Activated CD4-positive, alpha-beta T cell treated with anti-CD3 and anti-CD28 coated beads, Interleukin-2, amount 50 U/mL, for 48 hours (primary cell): ENCODE results near the gene PRDM16.

Experiments
- DNase-seq, 2 experiments: peaks; one replicate each; pipeline ENCODE4 v3.0.0-alpha.2; 2020

PRDM16 gene

DNA sequence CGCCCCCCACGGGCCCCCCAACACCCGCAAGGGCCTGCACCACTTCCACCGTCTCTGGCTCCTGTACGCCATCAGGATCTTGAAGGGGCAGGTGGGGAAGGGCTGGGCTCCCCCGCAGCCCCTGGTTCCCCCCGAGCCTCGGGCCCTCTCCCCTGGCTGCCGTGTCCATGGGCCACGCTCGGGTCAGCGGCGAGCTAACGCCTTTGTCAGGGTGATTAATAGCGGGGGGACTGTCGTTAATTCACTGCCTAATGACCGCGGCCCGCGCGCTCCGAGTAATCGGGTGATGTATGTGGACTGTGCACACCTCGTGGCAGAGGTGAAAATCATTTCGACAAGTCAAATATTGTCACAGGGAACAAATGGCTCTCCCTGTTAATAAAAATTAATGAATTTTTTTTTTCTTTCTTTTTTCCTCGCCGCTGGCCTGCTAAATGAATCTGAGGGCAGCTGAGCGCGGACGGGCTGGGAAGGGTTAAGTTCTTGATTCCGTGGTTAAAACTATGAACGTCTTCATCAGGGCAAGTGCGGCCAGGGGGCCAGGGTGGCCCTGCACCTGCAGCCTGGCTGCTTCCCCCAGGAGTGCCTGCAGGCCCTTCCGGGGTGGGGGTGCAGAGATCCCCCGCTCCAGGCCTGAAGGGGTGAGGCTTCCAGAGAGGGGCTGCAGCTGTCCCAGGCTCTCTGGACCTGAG lies 100.8 kb downstream of the PRDM16 start:
- no peak for DNase-seq

DNA sequence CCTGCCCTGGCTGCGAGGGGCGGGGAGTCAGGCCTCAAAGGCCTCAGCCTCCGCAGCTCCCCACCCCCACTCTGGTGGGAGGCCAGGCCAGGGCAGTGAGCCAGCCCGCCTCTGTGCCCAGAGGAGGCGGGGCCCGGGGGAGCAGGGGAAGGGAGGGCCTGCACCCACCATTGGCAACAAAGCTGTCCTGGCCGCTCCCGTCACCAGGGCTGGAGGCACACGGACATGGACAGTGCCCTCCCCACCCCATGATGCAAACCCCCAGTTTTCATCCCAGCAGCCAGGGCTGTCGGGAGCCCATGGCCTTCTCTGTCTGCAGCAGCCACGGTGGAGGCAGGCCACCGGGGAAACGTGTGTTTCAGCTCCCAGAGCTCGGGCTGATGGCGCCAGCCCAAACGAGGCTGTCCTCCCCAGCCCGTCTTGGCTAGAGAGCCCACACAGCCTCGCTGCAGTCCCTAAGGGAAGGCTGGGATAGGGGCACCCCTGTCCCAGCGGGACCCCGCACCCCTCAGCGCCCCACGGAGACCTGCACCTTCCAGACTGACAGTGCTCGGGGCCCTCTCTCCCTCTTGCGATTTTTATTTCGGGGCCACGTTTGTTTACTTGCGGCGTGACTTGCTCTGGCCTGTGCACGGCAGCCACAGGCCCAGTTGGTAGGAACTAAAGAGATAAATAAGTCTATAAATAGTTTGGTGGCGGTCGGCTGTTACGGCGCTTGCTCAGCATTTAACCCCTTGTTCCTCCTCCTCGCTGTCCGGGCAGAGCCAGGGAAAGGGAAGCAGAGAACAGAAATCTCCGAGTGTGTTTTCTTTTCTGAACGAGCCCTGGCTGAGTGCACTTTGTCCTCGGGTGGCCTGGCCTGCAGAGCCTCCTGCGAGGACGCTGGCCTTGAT lies 101.8 kb downstream of the PRDM16 start:
- DNase-seq, result no peak

DNA sequence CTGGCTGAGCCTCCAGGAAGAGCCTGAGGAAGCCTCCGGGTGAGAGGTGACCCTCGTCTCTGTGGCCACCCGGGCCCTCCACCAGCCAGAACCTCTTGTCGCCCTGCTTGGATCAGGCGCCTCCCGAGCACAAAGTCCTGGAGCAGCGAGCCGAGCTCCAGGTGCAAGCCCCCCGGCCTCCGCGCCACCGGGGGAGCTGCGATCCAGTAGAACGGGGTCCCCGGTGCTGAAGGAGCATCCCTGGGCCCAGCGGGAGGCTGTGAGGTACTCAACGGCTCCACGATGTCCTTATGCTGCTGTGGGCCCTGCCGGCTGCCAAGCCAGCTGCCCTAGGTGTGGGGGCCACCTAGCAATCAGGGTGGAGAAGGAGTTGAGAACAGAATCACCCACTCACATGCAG lies 102.8 kb downstream of the PRDM16 start:
- DNase-seq, result no peak

DNA sequence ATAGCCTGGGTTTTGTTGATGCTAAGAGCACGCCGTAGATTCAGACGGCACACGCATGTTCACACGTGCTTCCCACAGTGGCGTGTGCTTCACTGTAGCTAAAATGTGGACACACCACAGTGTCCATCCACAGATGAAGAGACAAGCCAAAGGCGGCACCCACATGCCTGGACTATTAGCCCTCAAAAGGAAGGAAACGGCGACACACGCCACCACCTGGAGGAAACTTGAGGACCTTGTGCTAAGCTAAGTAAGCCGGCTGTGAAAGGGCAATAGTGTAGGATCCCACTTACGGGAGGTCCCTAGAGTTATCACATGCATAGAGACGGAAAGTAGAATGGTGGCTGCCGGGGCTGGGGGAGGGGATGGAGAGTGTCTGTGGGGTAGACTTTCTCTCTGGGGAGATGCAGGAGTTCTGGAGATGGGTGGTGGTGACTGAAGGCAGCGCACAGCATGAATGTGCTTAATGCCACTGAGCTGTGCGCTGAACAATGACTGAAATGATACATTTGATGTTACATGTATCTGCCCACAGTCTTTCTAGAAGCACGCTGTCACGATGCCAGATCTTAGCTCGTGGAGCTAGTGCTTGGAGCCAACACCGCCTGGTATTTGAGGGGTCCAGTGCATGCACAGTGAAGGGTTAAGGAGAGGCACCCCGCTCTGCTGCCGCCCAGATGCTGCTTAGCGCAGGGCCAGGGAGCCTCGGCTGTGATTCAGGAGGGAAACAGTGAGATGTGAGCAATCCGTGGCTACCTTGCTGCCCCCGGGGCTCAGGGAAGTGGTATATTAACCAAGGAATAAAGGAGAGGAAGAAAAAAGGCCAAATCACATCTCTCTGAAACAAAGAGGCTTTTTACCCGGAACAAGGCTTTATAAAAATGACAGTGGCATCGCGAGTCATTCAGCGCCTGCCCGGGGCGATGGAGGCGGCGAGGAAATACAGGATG lies 103.7 kb downstream of the PRDM16 start:
- no peak for DNase-seq

DNA sequence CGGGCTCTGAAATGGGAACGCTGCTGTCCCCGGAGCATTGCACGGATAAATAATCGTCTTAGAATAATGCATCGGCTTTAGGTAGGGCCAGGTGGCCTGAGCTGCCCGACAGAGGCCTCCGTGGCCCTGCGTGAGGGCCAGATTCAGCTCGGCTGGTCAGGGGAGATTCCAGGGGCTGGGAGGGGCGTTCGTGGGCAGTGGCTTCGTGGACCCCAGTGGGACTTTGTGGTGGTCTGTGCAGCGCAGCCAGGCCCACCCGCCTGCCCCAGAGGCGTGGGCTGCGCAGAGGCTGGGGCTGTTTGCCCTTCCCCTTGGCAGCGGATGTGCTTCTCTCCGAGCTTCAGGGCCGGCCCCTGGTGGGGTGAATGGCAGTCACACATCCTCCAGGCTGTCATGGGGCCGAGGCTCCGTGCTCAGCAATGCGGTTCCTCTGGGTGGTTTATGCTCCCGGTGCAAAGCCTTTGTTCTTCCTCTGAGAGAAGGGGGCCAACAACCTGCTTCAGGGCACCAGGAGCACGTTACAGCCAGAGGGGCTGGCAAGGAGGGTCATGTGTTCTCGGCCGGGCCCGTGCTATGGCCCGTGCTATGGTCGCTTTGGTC lies 104.5 kb downstream of the PRDM16 start:
- DNase-seq, result no peak

DNA sequence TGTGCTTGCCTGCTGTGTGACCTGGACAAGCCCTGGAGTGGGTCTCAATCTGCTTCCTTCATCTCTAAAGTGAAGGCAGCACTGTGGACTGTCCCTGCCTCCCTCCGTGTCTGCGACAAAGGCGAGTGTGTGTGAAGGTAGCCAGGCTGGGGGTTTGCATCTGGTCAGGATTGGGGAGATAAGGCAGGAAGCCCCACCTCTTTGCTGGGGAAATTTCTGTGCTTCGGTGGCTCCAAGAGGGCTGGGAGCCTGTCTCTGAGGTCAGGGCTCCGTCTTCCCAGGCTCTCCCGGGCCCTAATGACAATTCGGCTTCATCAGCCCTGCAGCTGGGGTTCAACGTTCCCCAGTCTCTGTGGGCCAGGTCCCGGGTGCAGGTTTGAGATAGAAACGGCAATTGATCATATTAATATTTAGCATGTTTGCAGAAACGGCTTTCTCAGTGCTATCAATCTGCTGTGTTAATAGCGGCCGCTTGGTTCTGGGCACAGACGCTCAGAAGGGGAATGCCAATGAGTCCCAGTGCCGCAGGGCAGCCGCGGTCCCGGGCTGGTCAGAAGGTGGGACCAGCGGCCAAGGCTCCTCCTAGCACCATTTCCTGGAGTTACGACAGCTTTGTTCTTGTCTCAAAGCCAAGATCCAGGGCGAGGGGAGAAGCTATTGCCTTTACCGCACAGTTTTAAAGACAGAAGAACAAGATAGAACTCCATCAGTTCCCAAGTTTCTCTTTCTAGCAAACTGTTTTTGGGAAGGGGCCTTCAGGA lies 105.7 kb downstream of the PRDM16 start:
- no peak for DNase-seq

DNA sequence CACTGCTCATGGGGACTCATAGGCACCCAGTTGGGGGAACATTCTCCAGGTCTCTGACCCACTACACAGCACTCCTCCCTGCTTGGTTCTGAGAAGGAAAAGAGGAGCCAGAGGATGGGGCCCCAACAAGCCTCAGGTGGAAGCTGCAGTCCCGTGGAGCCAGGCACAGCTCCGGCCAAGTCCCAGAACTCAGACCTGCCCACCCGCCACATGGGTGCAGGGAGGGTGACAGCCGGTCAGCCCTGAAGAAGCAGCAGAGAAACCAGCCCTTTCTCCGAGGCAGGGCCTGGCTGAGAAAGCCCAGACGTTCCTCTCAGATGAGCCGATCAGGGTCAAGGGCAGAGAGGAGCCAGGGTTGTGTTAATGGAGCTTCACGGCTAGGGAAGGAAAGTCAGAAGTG lies 106.5 kb downstream of the PRDM16 start:
- no peak for DNase-seq

DNA sequence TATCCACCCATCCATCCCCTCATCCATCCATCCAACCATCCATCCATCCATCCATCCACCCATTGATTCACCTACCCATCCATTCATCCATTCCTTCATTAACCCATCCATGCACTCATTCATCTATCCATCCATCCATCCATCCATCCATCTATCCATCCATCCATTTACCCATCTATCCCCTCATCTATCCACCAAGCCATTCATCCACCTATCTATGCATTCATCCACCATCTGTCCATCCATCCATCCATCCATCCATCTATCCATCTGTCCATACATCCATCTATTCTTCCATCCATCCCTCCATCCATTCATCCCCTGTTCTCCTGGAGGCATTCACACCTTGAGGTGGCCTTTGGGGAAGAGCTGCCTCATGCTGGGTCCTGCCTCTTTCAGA lies 107.0 kb downstream of the PRDM16 start:
- no peak for DNase-seq

DNA sequence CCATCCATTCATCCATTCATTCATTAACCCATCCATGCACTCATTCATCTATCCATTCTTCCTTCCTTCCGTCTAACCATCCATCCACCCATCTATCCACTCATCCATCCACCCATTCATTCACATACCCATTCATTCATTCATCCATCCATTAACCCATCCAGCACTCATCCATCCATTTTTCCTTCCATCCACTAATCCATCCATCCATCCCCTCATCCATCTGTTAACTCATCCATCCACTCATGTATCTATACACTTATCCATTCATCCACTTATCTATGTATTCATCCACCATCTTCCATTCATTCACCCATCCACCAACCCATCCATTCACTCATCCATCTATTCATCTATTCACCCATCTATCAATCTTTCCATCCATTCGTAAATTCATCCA lies 107.8 kb downstream of the PRDM16 start:
- no peak for DNase-seq

DNA sequence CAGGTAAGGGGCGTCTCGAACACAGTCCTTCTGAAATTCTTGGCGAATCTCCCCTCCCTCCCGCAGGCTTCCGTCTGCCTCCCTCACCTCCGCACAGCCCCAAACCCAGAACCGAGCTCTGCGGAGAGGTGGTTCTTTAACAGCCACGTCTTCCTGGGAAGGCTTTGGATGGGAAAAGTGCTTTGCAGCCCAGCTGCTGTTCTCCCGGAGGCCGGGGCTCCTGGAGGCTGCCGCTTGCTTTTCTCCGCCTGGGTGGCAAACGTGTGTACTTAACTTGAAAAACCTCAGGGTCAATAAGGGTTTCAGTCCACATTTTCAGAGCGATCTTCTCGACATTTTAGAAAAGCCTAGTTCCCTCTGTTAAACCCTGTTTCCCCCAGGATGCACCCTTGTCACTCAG lies 109.3 kb downstream of the PRDM16 start:
- DNase-seq, result no peak

DNA sequence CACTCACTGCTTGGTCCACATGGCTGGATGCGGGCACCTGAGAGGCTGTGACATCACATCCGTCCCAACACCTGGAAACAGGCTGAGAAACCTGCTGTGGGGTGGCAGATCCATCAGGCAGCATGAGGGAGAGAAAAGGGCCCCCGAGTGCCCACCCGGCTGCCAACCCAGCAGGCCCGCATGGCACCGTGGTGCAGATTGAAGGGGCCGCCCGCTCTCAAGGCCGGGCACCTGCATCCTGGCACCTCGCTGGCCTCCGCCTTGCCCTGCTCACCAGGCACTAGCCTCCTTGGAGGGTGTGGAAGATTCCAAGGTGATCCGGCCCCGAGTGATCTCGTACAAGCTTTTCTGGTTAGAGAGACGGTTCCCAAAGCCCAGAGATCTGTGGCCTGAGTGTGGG lies 110.5 kb downstream of the PRDM16 start:
- no peak for DNase-seq

DNA sequence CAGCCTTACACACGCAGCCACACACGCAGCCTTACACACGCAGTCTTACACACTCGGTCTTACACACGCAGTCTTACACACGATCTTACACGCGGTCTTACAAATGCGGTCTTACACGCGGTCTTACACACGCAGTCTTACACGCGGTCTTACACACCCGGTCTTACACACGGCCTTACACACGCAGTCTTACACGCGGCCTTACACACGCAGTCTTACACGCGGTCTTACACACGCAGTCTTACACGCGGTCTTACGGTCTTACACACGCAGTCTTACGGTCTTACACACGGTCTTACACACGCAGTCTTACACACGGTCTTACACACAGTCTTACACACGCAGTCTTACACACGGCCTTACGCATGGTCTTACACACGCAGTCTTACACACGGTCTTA lies 111.9 kb downstream of the PRDM16 start:
- no peak for DNase-seq

DNA sequence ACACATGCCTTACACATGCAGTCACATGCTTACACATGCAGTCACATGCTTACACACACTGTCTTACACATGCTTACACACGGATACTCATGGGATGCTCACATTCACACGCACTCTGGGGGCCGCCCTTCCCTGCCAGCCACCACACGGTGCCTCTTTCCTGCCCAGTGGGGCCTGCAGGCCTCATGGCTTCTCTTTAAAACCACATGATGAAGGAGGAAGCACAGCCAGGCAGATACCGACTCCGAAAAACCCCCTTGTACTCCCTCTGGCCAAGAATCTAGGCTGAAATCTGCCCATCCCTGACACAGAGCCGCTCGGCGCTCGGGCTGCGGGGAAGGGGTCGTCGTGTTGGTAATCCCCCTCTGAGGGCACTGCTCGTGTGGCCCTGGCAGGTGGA lies 113.0 kb downstream of the PRDM16 start:
- DNase-seq, result no peak

DNA sequence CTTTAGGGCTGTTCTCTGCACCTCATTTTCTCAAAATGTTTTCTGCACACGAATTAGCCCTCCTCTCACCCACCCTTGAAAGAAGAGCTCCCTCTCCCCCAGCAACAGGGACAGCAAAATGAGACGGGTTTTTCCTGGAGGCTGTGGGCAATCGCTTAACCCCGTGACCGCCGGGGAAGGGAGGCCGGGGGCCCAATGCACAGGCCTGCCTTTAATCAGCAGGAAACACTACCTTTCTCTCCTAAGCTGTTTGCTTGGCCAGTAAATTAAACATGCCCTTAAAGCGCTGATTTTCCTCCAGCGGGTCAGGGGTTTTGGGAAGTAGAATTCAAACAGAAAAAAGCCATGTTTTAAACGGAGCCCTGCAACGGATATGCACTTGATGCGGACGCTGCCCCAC lies 114.4 kb downstream of the PRDM16 start:
- no peak for DNase-seq

DNA sequence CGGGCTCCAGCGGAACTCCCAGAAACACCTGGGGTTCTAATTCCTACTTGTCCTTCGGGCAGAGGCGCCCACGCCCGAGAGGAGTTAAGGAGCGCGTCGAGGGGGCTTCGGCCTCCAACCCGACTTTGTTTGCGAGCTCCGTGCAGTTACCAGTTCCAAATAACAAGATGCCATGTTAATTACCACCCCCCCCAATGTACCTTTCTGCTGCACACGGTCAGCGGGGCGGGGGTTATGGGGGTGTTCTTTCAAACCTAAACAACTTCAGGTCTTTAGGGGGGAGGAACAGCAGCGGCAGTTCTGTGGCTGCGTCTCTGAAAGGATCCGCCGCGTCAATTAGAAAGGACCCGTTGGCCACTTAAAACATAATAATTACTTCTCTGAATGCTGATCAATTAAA lies 114.8 kb downstream of the PRDM16 start:
- no peak for DNase-seq

DNA sequence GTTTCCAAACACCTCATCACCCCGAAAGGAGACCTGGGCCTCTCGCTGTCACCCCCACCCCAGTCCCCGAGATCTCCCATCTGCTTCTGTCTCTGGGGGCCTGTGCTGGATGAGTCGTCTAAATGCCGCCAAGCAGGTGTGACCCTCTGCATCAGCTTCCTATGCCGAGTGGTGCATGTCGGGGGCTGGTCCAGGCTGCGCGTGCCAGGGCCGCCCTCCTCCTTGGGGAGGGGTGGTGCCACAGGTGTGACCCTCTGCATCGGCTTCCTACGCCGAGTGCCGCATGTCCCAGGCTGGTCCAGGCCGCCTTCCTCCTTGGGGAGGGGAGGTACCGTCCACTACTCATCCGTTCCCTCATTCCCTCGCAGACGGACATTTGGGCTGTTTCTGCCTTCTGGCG lies 115.7 kb downstream of the PRDM16 start:
- DNase-seq, result no peak

DNA sequence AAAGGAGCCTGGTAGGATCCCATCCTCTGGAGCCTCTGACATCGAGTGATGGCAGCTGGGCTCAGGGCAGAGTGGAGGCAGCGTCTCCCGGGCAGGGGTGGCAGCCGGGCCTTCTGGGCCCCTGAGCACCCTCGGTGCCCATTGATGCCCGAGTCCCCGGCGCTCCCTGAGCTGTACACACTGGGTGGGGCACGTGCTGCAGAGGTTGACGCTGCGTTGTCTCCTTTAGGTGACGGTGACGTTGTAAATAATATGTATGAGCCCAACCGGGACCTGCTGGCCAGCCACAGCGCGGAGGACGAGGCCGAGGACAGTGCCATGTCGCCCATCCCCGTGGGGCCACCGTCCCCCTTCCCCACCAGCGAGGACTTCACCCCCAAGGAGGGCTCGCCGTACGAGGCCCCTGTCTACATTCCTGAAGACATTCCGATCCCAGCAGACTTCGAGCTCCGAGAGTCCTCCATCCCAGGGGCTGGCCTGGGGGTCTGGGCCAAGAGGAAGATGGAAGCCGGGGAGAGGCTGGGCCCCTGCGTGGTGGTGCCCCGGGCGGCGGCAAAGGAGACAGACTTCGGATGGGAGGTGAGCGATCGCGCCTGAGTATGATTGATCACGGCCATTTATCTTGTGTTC lies 117.0 kb downstream of the PRDM16 start:
- no peak for DNase-seq

DNA sequence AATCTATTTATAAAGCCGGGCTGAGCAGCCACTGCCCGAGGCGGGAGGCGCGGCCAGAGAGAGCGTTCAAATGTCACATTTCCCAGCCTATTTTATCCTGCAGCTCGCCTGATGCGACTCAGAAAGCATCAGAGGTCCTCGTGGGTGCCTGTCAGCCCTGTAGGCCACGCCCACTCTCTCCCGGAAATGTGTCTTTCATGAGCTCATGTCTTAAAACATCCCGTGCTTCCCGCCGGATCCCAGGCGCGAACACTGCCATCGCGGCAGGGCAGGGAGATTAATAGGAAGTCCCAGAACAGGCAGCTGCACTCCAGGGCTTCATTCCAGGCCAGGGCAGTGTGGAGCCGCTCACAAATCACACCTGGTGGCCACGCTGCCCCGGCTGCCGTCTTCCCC lies 117.5 kb downstream of the PRDM16 start:
- no peak for DNase-seq

DNA sequence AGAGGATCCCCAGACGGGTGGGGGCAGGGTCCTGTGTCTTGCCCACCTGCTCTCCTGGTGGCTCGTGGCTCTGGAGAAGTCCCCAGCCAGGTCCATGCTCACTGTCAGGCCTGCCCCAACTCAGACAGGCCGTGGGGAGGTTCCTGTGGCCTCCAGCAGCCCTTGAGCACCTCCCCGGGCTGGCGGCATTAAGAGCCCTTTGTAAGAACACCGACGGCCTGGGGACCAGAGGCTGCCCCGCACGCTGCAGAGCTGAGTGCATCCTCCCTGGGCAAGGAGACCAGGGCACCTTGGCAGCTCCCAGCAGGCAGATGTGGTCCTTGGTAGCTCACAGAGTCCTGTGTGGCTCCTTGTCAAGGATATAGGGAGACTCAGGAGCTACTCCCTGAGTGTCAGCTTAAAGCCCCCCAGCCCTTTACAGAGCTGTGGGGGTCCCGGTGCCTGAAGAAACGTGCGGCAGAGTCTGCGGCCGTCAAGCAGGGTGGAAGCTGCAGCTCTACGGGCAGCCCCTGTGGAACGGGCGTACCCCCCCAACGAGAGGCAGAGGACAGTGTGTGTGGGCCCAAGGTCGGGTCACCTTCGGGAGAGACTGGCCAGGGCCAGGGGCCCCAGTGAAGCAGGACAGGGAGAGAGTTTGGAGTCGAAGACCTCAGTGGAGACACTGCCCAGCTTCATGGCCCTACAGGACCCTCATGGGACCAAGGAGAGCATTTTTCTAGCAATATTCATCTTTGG lies 118.6 kb downstream of the PRDM16 start:
- no peak for DNase-seq

DNA sequence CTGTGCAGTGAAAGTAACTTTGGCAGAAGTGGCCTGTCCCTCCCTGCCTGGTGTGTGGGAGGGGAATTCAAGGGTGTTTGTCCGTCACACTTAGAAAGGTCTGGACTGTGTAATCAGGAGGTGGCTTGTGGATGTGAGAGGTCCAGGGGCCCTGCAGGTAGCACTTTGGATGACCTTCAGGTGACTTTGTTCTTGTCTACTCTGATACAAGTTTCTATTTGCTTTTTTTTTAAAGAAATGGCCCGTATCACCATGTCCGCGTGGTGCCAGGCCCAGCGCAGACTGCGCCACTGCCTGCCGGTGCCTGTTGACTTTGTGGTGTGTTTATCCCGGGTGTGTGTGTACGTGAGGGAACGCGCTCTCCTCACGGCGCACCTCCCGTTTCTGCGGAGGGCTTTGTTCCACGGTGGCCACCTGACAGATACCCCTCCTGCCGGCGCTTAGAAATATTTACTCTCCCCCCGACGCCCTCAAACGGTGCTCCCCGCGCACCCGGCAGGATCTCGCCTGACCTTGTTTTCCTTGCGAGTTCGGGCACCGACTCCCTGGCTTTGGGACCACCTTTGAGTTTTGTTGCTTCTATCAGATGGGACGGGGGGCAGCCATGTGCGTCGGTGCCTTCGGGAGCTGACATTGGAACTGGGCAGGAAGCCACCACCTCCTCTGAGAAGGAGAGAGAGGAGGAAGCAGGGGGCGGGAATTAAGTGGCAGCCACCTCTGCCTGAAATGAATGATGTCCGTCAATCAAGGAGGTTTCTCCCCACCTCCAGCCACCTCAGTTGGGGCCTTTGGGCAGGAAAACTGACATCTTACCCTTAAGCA lies 119.4 kb downstream of the PRDM16 start:
- no peak for DNase-seq
